ENCODE measurements around the gene RNPS1. TPM values are rescaled to one million over a fixed set of nuclear protein-coding genes. Genes with fewer than 3 reads are reported as not detected.
"Not testable (repeated sequence)": the region's sequence is repeated elsewhere in the genome, so short reads cannot be mapped to it uniquely, and the experiment has no call there.

The RNPS1 gene
- total and polyA plus RNA-seq, 2 of the 4 experiments (the other 2 are of a cell fraction): 57.5 to 192 TPM

- H3K27me3 ChIP-seq (ENCODE audit: control insufficient read depth, insufficient read depth, low read length); H3K4me1 ChIP-seq (ENCODE audit: control insufficient read depth, insufficient read depth, low read length); H4K8ac ChIP-seq (ENCODE audit: low read depth in 2 of 2, low read length in 2 of 2); H3K9ac ChIP-seq (ENCODE audit: low read depth, low read length); ATAC-seq (ENCODE audit: low read depth); dilution Hi-C loops (cut with HindIII; ENCODE audit: low sequenced_read_pairs, unreplicated experiment); H3K23ac ChIP-seq (ENCODE audit: low read depth, low read length); H2AFZ ChIP-seq (replicated peaks; ENCODE audit: low read length, poor library complexity); H3K18ac ChIP-seq (ENCODE audit: low read depth, low read length); H2BK120ac ChIP-seq (ENCODE audit: low read depth, low read length); H2AK5ac ChIP-seq (ENCODE audit: low read depth, low read length); H4K91ac ChIP-seq (ENCODE audit: insufficient read depth, low read depth, low read length); H4K5ac ChIP-seq (ENCODE audit: low read depth, low read length); in situ Hi-C loops (cut with MboI; ENCODE audit: low sequenced_read_pairs); DNase-seq; H3K4ac ChIP-seq (ENCODE audit: low read depth, low read length); H2BK20ac ChIP-seq (ENCODE audit: low read depth, low read length); BruUV-seq (replicated peaks); intact Hi-C loops (cut with micrococcal nuclease); CTCF ChIA-PET; H3K9me3 ChIP-seq (ENCODE audit: control insufficient read depth, insufficient read depth, low read length); H3K14ac ChIP-seq (replicated peaks; ENCODE audit: low read depth, low read length); H3K4me2 ChIP-seq (ENCODE audit: low read depth, low read length); H2AK9ac ChIP-seq (replicated peaks; ENCODE audit: low read depth, low read length, poor library complexity); H3K27ac ChIP-seq (ENCODE audit: insufficient read depth, low read length); H2BK15ac ChIP-seq (ENCODE audit: low read depth, low read length); POLR2A ChIA-PET (ENCODE audit: unreplicated experiment); H3K4me3 ChIP-seq (ENCODE audit: insufficient read depth, low read depth, low read length); H3K56ac ChIP-seq (ENCODE audit: extremely low read depth, insufficient read depth, low read length); H3K9me1 ChIP-seq (ENCODE audit: insufficient read depth, low read length); H2BK5ac ChIP-seq (ENCODE audit: low read depth, low read length, poor library complexity, severe bottlenecking): not testable (repeated sequence)
- peaks cover 14% of the 10 kb centered on the region for H4K20me1 ChIP-seq (ENCODE audit: insufficient read depth, low read length)
- no CpG with 5 or more reads among the region's 9 CpGs for WGBS, 2 experiments (ENCODE audit: extremely low coverage in 2 of 2, insufficient read length in 1 of 2)
- peaks cover 40% of the 10 kb centered on the region for H3K36me3 ChIP-seq (ENCODE audit: control insufficient read depth, insufficient read depth, low read length)
- H3K79me1 ChIP-seq (ENCODE audit: low read depth in 1 of 2, low read length in 2 of 2): peaks cover 6 to 12% of the 10 kb centered on the region in 2 experiments; a peak in 3 of 4 replicates
These were observed 27.6 kb downstream of the RNPS1 start for GRCh38 chr16:2240331-2240730.

All from IMR-90 (cell line).